Hindlimb muscle (tissue), 1 donor: ENCODE results near the gene UBASH3A. TPM values are rescaled to one million over a fixed set of nuclear protein-coding genes. Genes with fewer than 3 reads are reported as not detected.

Experiments
- DNase-seq: peaks from one replicate; pipeline ENCODE4 v3.0.0-alpha.2; 2013
- polyA plus RNA-seq: library from polyadenylated mRNA; unstranded; fragments of 120-200 nt; gene quantifications from one replicate; pipeline ENCODE4 v1.2.1, GENCODE V29; 2013; ENCODE audit not compliant: insufficient read length

Gene UBASH3A
- polyA plus RNA-seq, 1 donor, result not detected

DNA sequence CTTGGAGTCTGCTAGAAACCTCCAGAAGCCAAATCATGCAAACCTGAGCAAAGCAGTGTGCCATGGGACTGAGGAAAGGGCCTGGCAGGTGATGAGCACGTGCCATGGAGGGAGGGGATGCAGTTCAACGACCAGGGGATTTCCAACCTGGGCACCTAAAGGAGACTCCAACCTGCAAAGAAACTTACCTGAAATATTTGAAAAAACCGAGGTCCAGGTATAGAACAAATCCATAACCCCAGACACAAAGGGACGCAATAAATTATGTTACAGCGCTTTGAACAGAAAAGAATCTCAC is 8.9 kb downstream of the UBASH3A start:
- DNase-seq, result no peak

DNA sequence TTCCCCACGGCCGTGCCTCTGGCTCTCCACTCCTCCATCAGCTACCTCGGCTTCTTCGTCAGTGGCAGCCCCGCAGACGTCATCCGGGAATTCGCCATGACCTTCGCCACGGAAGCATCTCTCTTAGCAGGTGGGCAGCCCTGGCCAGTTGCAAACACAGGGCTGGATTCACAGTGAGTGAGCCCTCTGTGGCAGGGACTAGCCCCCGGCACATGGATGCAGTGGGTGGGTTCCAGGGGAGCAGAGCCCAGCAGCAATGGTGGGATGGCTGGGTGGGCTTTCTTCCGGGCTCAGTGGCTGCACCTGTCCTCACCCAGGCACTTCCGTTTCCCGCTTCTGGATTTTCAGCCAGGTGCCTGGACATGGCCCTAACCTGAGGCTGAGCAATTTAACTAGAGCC is 9.4 kb downstream of the UBASH3A start:
- no peak for DNase-seq

- no peak for DNase-seq
Observed at GRCh38 chr21:42413500-42413899, 9.8 kb downstream of the UBASH3A start.

GRCh38 chr21:42414066-42414465 is 10.4 kb downstream of the UBASH3A start:
- no peak for DNase-seq

GRCh38 chr21:42414553-42414927 is 10.8 kb downstream of the UBASH3A start:
- DNase-seq, result no peak

DNA sequence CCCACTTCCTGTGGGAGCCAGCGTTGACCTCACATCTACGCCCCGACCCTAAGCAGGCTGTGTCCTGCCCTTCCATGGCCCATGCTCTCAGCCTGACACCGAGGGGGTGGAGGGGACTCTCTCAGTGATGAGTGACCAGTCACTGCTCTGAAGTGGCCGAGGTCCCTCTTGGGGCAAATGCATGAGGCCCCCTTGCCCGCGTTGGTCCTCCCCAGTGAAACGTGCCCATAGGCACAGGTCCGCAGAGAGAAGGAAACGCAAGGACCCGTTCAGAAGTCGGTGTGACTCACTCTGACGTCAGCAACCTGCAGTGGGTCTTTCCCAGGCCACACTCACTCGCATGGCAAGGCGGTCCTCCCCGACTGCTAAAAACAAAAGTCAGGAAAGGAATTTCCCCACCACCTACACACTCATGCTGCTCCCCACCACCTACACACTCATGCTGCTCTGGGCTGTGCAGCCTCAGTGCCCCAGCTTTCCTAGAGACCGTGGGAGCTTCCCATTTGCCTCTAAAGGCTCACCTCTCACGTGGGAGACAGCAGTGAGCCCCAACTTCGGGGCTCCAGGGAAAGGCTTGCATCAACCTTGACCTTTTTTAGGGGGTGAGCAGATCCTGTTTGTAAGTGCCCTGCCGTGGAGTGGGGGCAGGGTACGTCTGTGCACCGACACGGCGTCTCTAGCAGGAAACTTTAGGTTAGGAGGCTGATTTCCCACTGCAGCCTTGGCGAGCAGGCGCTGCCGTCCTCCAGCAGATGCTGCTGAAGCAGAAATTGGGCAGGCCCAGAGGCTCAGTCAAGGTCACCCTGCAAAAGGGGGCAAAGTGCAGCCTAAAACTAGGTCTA is 11.4 kb downstream of the UBASH3A start:
- DNase-seq, result no peak

- no peak for DNase-seq
Observed at GRCh38 chr21:42417533-42417932, 13.8 kb downstream of the UBASH3A start.

DNA sequence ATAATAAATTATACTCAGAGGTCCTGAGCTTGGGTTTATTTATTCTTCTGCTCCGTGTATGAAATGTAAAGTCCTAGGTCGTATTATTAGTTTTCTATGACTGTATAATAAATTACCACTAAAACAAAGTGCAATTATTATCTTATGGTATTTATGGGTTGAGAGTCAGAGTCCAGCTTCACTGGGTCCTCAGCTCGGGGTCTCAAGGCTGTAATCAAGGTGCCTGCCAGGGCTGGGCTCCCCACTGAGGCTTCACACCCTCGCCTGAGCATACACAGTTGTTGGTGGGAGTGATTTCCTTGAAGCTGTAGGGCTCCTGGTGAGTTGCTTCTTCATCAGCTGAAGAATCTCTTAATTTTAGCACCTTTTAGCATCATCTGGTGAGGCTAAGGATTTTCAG is 15.2 kb downstream of the UBASH3A start:
- DNase-seq, result no peak

DNA sequence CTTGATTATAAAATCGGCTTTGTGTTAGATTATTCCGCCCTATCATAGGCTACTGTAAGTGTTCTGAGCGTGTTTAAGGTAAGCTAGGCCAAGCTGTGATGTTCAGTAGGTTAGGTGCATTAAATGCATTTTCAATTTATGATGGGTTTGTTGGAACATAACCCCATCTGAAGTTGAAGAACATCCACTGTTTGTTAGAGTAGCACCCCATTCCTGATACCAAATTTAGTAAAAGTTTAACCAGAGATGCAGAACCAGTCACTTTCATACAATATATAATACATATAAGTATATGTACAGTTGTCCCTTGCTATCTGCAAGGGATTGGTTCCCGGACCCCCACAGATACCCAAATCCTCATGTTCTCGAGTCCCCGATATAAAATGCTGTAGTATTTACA is 16.1 kb downstream of the UBASH3A start:
- no peak for DNase-seq

DNA sequence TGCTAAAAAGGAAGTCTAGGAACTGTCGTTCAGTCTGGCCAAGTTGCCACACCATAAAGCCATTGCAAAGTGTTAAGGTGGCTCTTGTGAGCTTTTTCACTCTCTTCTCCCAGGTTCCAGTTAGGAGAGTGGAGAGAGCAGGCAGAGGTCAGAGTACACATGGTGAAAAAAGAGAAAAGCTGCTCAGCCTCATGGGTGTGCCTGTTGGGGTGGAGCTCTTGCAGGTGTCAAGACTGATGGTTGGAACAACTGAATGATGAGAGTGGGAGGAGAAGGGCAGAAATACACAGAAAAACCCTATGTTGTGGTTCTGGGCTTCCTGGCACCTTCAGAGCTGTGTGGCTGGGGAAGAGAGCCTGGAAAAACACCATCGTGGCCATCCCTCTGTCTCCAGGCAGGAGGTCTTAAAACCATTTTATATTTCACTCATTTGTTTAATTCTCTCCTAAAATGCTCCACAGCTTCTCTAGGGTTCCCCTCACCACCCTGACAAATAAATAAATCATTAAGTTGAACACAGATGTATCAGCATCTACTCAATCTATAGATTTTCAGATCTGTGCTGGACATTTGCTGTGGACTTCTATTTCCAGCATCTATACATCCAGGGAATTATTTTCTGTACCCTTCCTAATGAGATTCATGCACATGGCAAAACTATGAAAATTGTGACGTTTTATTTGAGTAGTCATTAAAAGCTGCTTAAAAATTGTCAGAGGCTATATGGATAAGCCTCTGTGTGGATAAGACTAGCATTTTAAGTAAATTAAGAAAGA is 17.5 kb downstream of the UBASH3A start:
- DNase-seq, result no peak

- DNase-seq, result no peak
Observed at GRCh38 chr21:42423197-42423675, 19.5 kb downstream of the UBASH3A start.

DNA sequence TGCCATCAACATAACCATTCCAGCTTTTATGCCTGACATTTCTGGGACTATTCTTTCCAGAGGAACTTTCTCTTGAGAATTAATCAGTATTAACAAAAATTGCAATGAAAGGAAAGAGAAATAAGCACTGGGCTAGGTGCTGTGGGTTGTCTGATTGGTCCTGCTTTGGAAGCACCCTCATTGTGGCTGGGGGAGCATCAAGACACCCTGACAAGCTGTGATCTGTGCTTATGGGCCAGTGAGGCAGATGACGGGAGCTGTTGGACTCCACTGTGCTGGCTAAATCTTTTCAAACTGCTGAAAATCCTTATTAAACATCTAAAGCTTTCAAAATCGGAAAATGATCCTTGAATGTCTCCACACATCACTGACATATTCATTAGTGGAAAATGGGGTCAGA is 20.0 kb downstream of the UBASH3A start:
- DNase-seq, result no peak

DNA sequence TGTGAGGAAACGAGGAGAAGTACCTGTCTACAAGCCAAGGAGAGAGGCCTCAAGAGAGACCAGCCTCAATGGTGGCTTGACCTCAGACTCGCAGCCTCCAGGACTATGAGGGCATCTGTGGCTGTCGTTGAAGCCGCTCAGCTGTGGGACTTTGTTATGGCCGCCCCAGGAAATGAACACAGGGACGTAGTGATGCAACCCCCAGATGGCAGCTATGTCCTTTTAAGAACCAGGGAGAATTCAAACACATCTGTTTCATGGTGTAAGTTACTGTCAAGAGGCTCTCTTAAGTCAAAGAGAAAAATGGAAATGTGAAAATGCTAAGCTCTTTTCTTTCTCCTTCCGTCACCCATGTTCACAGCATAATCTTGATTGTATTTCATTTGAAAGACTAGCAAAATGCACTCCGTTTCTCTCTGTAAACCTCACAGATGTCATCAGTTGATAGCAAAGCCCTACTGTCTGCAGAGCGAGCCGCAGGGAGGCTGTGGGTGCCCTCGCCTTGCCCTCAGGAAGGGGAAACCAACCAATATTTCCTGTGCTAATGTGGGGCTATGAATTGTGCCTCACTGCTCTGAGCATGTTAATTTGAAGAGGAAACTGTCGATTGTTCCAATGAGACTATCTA is 21.3 kb downstream of the UBASH3A start:
- no peak for DNase-seq

- DNase-seq, result no peak
Observed at GRCh38 chr21:42425591-42425990, 21.9 kb downstream of the UBASH3A start.

DNA sequence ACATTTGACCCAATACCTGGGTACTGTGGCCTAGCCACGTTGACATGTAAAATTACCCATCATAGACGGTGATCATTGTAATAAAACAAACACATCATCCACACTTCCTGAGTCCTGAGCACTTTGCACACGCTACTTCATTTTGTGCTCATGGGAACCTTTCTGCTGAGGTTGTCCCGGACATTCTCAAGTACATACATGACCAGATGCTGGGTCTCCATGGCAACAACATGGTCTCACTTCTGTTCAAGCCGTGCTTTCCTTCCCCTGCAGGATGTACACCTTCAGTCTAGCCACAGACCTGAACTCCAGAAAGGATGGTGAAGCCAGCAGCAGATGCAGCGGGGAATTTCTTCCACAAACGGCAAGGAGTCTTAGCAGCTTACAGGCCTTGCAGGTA is 22.7 kb downstream of the UBASH3A start:
- no peak for DNase-seq

- DNase-seq, result no peak
Observed at GRCh38 chr21:42426876-42427480, 23.3 kb downstream of the UBASH3A start.

DNA sequence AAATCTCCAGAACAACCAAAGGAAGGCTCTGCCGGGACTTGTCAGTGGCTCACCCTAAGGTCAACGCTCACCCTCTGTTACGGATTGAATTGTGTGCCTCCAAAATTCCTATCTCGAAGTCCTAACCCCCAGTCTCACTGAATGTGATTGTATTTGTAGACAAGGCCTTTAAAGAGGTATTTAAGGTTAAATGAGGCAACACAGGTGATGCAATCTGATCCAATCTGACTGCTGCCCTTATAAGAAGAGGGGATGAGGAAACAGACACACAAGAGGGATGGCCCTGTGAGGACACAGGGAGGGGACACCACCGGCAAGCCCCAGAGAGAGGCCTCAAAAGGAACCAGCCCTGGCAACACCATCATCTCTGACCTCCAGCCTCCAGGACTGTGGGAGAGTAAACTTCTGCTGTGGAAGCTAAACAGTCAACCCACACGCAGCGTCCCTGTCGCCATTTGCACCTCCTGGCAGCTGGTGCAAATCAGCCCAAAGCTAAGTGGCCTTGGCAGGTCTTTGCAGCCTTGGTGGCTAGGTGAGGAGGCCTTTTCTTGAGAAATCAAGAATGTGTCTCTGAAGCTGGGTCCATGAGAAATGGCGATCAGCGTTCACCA is 24.2 kb downstream of the UBASH3A start:
- no peak for DNase-seq

DNA sequence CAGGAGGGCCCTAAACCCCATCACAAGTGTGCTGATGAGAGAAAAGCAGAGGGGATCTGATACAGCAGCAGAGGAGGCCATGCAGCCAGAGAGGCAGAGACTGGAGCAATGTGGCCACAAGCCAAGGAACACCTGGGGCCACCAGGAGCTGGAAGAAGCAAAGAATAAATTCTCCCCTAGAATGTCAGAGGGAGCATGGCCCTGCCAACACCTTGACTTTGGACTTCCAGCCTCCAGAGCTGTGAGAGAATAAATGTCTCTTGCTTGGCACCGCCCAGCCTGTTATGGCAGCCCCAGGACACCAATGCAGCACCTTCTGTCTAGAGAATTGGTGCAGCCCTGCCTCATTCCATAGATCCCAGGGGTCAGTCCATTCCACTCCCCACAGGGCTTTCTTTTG is 25.3 kb downstream of the UBASH3A start:
- DNase-seq, result no peak

DNA sequence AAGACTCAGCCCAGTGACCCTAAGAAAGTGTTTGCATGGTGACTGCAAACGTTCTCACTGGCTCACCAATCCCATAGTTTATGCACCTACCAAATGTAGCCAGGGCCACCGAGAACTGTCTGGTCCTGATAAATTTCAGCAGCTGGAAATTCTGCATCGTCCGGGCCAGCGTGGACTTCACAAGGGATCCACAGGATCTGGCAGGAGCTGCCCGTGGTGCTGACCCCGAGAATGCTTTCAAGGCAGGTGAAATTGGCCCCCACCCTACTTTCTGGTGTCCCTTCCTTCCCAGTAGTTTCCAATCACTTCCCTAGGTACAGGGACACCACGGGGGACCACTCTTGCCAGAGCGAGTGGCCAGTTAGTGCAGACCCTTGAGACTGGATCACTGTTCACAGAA is 26.2 kb downstream of the UBASH3A start:
- DNase-seq, result no peak

- no peak for DNase-seq
Observed at GRCh38 chr21:42430521-42430920, 26.8 kb downstream of the UBASH3A start.

DNA sequence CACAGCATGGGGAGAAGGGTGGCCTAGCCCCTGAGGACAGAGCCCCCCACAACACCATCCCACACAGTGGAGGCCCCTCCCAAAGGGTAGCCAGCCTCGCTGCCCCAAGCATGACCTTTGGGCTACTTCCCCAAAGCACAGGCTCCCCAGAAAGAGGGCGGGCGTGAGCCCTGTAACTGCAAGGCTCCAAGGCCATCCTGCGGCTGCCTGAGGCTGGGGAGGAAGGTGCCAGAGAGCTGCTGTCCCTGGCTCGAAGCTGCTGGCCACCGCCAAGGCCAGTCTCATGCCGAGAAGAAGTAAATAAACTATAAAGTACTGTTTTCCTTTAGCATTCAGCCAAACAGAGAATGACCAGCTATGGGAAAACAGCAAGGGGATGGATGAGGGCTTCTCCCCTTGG is 27.5 kb downstream of the UBASH3A start:
- no peak for DNase-seq

DNA sequence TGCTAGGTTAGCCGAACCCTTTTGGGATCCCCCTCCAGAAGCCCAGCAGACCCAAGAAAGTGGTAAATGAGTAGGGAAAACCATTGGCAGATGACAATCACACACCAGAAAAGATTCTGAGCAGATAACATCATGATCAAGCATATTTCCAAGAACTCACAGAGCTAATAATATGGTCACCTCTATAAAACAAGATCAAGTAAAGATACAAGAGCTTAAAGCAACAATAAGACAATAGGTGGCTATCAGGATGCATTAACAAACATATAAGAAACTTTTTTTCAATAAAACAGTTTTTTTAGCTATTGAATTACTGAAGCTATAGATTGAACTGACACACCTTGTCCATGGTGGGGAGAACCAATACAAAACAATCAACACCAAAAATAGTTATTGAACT is 29.0 kb downstream of the UBASH3A start:
- DNase-seq, result no peak
